GM19193 (cell line): ENCODE measurements around the gene HBG1.
"Not testable (repeated sequence)": the region's sequence is repeated elsewhere in the genome, so short reads cannot be mapped to it uniquely, and the experiment has no call there.

Experiments used
- POLR2A ChIP-seq: IDR thresholded peaks from 4 replicates; pipeline ENCODE4 v1.6.1; 2011; ENCODE audit not compliant: insufficient read depth, insufficient read length; ENCODE audit errors: extremely low read depth

HBG1 gene

DNA sequence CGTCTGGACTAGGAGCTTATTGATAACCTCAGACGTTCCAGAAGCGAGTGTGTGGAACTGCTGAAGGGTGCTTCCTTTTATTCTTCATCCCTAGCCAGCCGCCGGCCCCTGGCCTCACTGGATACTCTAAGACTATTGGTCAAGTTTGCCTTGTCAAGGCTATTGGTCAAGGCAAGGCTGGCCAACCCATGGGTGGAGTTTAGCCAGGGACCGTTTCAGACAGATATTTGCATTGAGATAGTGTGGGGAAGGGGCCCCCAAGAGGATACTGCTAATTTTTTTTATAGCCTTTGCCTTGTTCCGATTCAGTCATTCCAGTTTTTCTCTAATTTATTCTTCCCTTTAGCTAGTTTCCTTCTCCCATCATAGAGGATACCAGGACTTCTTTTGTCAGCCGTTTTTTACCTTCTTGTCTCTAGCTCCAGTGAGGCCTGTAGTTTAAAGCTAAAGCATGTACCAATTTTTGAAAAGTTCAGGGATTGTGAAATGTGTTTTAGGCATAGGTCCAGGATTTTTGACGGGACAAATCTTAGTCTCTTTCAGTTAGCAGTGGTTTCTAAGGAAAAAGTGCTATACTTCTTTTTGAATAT lies at the start of gene HBG1:
Gene HBG1, minus strand, starts transcription at position 51 of the 590 bp plus-strand sequence. CDS start 53 bp downstream, outside the sequence.
- TF ChIP-seq POLR2A = not testable (repeated sequence)

DNA sequence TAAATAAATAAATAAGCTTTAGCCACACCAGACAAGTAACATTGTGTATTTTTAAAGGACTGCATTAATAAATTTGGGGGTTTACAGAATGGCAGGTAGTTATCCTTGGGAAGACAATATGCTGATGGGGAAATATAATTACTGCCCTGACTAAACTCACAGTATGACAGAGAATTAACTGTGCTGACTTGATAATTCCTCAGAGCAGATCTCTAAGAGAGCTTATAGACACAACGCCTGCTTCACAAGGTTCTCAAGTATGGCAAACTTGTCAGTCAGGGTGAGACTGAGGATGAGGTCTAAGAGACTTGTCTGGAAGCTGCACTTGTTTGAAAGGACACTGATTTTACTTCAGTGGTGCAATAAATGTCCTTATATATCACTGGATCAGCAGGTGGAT lies 48.8 kb upstream of the HBG1 start:
- TF ChIP-seq POLR2A = no peak

DNA sequence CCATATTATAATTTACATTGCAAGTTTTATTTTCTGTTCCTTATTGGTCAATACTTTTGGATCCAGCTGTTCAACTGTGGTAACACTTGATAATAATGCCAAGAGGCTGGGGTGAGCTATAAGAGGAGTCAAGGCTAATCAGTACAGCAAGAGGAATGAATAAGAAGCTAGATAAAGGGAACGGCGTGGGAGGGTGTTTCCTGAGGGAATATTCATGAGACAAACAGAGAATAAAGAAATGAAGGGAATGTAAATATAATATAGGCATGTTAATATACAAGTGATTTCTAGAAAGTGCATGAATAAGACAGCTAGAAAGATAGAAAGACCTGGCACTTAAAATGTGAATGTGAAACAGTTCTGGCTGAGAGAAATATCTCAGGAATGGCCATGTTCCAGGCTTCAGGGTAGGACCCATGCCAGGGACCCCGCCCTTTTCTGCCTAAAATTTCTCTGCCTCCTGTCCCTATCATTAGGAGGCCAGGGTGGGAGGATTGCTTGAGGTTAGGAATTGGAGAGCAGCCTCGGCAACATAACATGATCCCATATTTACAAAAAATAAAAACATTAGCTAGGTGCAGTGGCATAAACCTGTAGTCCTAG lies 48.2 kb upstream of the HBG1 start:
- TF ChIP-seq POLR2A = no peak

DNA sequence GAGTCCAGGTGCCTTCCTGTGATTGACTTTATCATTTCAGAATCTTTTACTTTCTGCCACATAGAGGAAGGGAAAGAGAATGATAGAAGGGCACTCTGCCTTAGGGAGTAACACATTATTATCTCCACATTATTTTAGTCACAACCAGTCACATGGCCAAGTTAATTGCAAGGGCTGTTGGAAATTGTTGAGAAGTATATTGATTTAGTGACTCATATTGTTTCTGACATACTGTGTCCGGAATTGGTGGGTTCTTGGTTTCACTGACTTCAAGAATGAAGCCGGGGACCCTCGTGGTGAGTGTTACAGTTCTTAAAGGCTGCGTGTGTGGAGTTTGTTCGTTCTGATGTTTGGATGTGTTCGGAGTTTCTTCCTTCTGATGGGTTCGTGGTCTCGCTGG lies 43.4 kb upstream of the HBG1 start:
- no peak for TF ChIP-seq POLR2A

DNA sequence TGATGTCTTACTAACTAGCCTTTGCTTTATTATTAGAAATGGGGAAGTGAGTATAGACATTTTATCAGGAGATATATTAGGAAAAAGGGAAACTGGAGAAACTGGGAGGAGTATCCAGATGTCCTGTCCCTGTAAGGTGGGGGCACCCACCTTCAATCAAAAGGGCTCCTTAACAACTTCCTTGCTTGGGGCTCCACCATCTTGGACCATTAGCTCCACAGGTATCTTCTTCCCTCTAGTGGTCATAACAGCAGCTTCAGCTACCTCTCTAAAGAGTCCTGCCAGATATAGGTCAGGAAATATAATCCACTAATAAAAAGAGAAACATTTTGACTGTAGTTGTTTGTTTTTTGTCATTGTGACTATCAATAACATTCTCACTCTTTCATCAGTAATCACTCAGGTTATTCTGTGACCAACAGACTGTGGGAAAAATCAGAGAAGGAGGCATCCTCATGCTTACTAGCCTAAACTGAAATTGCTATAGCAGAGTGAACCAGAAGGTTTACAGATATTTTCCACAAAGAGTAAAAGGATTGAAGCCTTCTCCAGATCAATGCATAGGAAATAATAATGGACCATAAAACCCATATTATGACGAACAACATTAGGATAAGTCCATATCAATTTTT lies 41.7 kb upstream of the HBG1 start:
- TF ChIP-seq POLR2A = no peak

DNA sequence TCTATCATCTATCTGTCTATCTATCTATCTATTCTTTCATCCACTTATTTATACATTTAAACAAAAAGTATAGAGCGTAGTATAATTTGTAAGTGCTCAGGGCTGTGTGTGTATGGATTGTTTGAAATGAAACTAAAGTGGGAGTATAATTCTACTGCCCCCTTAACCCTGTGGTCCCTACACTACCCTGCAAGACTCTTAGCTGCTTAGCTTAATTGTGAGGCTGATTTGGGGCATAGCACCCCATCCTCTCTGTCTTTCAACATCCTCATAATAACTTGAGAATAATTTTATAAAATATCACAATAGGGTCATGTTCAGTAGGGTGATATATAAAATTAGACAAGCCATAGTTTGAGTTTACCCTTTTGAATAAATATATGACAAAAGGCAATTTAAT lies 40.4 kb upstream of the HBG1 start:
- no peak for TF ChIP-seq POLR2A

DNA sequence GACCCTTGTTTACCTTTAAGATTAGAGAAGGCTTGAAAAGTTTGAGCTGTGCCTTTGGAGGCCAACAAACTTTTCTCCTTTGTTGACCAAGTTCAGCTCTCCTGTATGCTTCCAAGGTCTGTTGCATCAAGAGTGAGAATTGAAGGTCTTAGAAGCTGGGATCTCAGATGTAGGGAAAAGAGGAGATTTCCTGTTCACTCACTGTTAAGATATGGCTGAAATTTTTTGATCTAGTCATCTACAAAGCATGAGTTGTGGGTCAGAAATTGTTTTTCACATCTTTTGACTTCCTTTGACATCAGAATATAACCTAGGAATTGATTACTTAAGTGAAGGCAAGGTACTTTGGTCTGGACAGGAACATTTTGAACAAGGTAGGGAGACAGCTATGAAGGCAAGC lies 40.0 kb upstream of the HBG1 start:
- TF ChIP-seq POLR2A = no peak

DNA sequence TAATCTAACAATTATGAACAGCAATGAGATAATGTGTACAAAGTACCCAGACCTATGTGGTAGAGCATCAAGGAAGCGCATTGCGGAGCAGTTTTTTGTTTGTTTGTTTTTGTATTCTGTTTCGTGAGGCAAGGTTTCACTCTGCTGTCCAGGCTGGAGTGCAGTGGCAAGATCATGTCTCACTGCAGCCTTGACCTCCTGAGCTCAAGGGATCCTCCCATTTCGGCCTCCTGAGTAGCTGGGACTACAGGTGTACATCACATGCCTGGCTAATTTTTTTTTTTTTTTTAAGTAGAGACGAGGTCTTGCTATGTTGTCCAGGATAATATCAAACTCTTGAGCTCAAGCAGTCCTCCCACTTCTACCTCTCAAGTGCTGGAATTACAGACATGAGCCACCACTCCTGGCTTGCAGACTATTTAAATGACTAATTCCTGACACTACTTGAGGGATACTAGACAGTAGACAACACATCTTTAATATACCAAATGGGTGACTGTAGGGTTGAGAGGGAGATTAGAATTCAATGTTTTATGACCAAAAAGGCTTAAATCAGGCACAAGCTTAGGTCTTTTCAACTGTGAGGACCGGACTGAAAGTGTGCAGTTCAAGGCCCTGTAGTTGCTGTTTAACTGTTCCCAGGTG lies 39.4 kb upstream of the HBG1 start:
- no peak for TF ChIP-seq POLR2A

DNA sequence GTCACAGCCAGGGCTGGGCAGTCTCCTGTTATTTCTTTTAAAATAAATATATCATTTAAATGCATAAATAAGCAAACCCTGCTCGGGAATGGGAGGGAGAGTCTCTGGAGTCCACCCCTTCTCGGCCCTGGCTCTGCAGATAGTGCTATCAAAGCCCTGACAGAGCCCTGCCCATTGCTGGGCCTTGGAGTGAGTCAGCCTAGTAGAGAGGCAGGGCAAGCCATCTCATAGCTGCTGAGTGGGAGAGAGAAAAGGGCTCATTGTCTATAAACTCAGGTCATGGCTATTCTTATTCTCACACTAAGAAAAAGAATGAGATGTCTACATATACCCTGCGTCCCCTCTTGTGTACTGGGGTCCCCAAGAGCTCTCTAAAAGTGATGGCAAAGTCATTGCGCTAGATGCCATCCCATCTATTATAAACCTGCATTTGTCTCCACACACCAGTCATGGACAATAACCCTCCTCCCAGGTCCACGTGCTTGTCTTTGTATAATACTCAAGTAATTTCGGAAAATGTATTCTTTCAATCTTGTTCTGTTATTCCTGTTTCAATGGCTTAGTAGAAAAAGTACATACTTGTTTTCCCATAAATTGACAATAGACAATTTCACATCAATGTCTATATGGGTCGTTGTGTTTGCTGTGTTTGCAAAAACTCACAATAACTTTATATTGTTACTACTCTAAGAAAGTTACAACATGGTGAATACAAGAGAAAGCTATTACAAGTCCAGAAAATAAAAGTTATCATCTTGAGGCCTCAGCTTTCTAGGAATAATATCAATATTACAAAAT lies 38.6 kb upstream of the HBG1 start:
- no peak for TF ChIP-seq POLR2A

DNA sequence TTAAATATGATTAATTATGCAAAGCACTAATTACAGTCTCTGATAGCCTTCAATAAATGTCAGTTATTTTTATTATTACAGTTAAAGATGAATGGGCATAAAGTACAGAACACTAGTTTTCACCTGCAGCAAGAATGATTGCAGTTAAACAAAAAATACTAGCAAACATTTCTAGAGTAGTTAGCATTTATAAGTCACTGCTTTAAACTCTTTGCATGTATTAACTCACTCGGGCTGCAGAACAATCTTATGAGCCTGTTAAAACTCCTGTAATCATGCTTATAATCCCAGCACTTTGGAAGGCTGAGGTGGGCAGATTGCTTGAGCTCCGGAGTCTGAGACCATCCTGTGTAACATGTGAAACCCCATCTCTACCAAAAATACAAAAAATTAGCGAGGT lies 37.2 kb upstream of the HBG1 start:
- TF ChIP-seq POLR2A = no peak

DNA sequence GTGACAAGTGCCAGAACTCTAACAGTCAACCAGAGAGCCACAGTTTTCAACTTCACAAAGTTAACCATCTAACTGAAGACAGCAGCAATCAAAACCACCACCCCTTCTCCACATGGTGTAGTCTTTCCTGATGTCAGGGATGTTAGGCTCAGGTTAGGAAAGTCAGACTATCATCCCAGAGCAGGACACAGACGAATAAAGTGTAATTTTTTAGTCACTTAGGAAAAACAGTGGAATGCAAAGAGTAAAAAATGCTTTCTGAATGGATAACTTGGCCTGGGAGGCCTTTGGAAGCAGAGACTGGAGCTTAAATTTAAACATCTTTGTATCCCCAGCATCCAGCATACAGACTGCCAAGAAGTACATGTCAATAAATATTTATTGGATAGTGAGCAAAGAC lies 36.7 kb upstream of the HBG1 start:
- TF ChIP-seq POLR2A = no peak

DNA sequence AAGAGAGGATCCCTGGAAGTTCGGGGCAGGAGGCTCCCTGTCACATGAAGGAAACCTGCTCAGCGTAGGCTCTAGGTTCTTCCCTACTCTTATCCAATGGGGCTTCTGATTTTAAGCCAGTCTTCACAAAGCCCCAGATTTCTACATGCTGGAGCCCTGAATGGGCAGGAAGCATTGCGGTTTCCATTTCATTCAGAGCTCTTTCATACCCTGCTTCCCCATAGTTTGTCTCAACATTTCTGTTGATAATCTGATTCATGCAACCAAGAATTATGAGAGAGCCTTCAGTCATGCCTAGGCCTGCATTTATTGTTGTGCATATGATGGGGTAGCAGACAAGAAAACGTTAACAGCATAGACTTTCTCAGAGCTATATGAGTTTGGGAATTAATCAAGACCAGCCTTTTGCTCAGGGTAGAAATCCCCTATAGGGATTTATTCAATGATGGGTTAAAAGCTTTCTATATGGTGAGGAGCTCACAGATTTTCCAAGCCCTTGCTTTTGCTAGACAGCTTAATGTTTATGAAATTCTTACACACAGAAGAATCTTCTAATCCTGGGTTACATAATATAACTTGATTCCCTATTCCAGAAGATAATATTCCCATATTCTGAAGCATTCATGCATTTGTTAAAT lies 36.2 kb upstream of the HBG1 start:
- no peak for TF ChIP-seq POLR2A

DNA sequence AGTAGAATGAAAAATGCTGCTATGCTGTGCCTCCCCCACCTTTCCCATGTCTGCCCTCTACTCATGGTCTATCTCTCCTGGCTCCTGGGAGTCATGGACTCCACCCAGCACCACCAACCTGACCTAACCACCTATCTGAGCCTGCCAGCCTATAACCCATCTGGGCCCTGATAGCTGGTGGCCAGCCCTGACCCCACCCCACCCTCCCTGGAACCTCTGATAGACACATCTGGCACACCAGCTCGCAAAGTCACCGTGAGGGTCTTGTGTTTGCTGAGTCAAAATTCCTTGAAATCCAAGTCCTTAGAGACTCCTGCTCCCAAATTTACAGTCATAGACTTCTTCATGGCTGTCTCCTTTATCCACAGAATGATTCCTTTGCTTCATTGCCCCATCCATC lies 35.0 kb upstream of the HBG1 start:
- TF ChIP-seq POLR2A = no peak

DNA sequence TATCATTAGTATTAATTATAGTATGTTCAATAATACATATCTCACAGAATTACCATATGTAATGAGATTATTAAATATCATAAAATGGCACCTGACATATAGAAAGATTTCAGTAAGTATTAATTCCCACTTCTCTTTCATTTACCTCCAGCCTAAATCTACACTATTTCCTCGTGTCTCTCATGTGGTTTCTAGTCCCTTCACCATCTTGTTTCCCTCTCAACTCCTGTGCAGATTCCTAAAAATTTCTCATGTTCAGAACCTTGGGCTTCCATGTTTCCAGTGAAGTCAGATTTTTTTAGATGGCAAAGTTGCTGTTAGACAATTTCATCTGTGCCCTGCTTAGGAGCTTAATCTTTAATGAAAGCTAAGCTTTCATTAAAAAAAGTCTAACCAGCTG lies 34.2 kb upstream of the HBG1 start:
- TF ChIP-seq POLR2A = no peak

DNA sequence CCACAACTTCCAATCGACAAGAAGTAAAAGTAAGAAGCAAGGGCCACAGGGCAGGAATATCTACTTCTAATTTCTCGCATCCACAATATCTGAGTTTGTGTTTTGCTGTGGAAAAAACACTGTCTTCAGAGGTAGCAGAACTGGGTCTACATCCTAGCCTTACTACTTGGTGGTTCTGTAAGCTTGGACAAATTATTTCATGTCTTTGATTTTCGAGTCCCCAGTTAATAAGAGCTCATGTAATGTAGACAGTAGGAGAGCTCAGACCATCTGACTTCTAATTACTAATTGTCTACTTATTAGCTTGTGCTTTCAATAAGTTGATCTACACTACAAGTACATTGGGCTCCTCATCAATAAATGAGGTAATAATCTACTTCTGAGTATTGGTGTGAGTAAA lies 33.4 kb upstream of the HBG1 start:
- TF ChIP-seq POLR2A = no peak
